H1 (cell line): ENCODE measurements around the gene ATG16L2. TPM values are rescaled to one million over a fixed set of nuclear protein-coding genes. Genes with fewer than 3 reads are reported as not detected.

Source experiments
- CTCF ChIA-PET: fragments of 300-600 bp; sonication (Branson Sonifier 250); formaldehyde crosslinking; loops from one replicate; lab custom pipeline; 2021; ENCODE audit not compliant: partially characterized antibody; lab: Charles Lee
- POLR2A ChIA-PET: fragments of 300-600 bp; sonication (Branson Sonifier 250); formaldehyde crosslinking; loops from one replicate; lab custom pipeline; 2021; ENCODE audit warnings: inconsistent platforms; ENCODE audit not compliant: partially characterized antibody; lab: Charles Lee
- DNase-seq, 2 experiments: peaks; one replicate each; pipeline versions ENCODE4 v3.0.0 to v3.0.0-alpha.2; 2010 to 2022; ENCODE audit warnings: low spot score in 2 of 2, low read depth in 1 of 2, mixed read lengths in 1 of 2
- FAIRE-seq: peaks from 2 replicates; lab custom pipeline; 2011; peaks lifted over from hg19 to GRCh38; lab: Jason Lieb, UNC
- H2AFZ ChIP-seq: 2 replicates; pipeline ENCODE4 v1.8.1; 2012; ENCODE audit warnings: low read length, inconsistent platforms
- H2AK5ac ChIP-seq: 2 replicates; pipeline ENCODE4 v1.6.1; 2013; ENCODE audit warnings: low read depth, low read length
- H2BK120ac ChIP-seq: replicated peaks from 2 replicates; pipeline ENCODE3; 2013; ENCODE audit warnings: low read depth, low read length, inconsistent platforms
- H2BK12ac ChIP-seq: 2 replicates; pipeline ENCODE4 v1.6.1; 2013; ENCODE audit warnings: low read depth, low read length
- H2BK15ac ChIP-seq: 2 replicates; pipeline ENCODE4 v1.6.1; 2013; ENCODE audit warnings: low read length
- H2BK20ac ChIP-seq: 2 replicates; pipeline ENCODE4 v1.6.1; 2013; ENCODE audit warnings: low read length
- H2BK5ac ChIP-seq: 2 replicates; pipeline ENCODE4 v1.6.1; 2013; ENCODE audit warnings: low read depth, low read length
- H3K14ac ChIP-seq: 2 replicates; pipeline ENCODE4 v1.6.1; 2013; ENCODE audit warnings: inconsistent platforms; ENCODE audit not compliant: insufficient read length
- H3K18ac ChIP-seq: 2 replicates; pipeline ENCODE4 v1.6.1; 2013; ENCODE audit warnings: low read length; ENCODE audit errors: extremely low read depth
- H3K23ac ChIP-seq: 2 replicates; pipeline ENCODE4 v1.6.1; 2013; ENCODE audit warnings: inconsistent platforms; ENCODE audit not compliant: insufficient read length
- H3K23me2 ChIP-seq: 2 replicates; pipeline ENCODE4 v1.6.1; 2013; ENCODE audit warnings: low read depth, low read length
- H3K27ac ChIP-seq: 2 replicates; pipeline ENCODE4 v1.6.1; 2011; ENCODE audit warnings: low read depth, low read length, inconsistent platforms
- H3K27me3 ChIP-seq, 4 experiments: replicated peaks in 1 of 4; 1 replicate in 1 of 4; 2 replicates in 3 of 4; pipeline versions ENCODE4 v1.6.1 to v1.8.1; 2011 to 2013; ENCODE audit warnings: low read length in 3 of 4, mild to moderate bottlenecking in 3 of 4, inconsistent platforms in 2 of 4, mixed read lengths in 2 of 4, moderate library complexity in 1 of 4; ENCODE audit not compliant: control insufficient read depth in 3 of 4, insufficient read depth in 3 of 4; ENCODE audit errors: extremely low read depth in 1 of 4
- H3K36me3 ChIP-seq, 4 experiments: 2 replicates each; pipeline versions ENCODE4 v1.6.1 to v1.8.1; 2011 to 2013; ENCODE audit warnings: mild to moderate bottlenecking in 4 of 4, low read length in 3 of 4, moderate library complexity in 2 of 4, control low read depth in 1 of 4, inconsistent platforms in 1 of 4; ENCODE audit not compliant: insufficient read depth in 4 of 4, control insufficient read depth in 2 of 4
- H3K4ac ChIP-seq: replicated peaks from 2 replicates; pipeline ENCODE3; 2013; ENCODE audit warnings: low read length, low read depth, mixed read lengths, inconsistent platforms; ENCODE audit not compliant: insufficient read length
- H3K4me1 ChIP-seq, 4 experiments: replicated peaks in 1 of 4; 1 replicate in 1 of 4; 2 replicates in 3 of 4; pipeline versions ENCODE4 v1.6.1 to v1.8.1; 2011 to 2013; ENCODE audit warnings: low read length in 3 of 4, inconsistent platforms in 2 of 4, mixed read lengths in 1 of 4; ENCODE audit not compliant: insufficient read depth in 4 of 4, control insufficient read depth in 3 of 4
- H3K4me2 ChIP-seq, 2 experiments: 2 replicates each; pipeline versions ENCODE4 v1.6.1 to v1.8.1; 2011 to 2013; ENCODE audit warnings: low read depth in 2 of 2, low read length in 2 of 2, control low read depth in 1 of 2, inconsistent platforms in 1 of 2, mild to moderate bottlenecking in 1 of 2; ENCODE audit not compliant: insufficient read depth in 1 of 2
- H3K4me3 ChIP-seq, 4 experiments: fragments of 200-600, 300-600 bp in 1 of 4; sonication (generic), shearing (Covaris generic), sonication (Bioruptor Twin) in 1 of 4; 2 replicates each; pipeline versions ENCODE4 v1.5.1 to v1.8.1; 2011 to 2016; ENCODE audit warnings: low read length in 4 of 4, low read depth in 3 of 4, control low read depth in 2 of 4, inconsistent platforms in 2 of 4, mild to moderate bottlenecking in 2 of 4, mixed read lengths in 1 of 4, moderate library complexity in 1 of 4; ENCODE audit not compliant: insufficient read depth in 2 of 4; ENCODE audit errors: extremely low read depth in 1 of 4
- H3K56ac ChIP-seq: replicated peaks from 2 replicates; pipeline ENCODE3; 2013; ENCODE audit warnings: low read depth, mild to moderate bottlenecking, mixed read lengths, low read length, inconsistent platforms; ENCODE audit not compliant: insufficient read length
- H3K79me1 ChIP-seq: 2 replicates; pipeline ENCODE4 v1.6.1; 2013; ENCODE audit warnings: low read depth, low read length, control low read depth
- H3K79me2 ChIP-seq, 2 experiments: 2 replicates each; pipeline versions ENCODE4 v1.6.1 to v1.8.1; 2012 to 2013; ENCODE audit warnings: low read length in 2 of 2, mild to moderate bottlenecking in 2 of 2, inconsistent platforms in 1 of 2; ENCODE audit not compliant: insufficient read depth in 2 of 2, control insufficient read depth in 1 of 2
- H3K9ac ChIP-seq, 4 experiments: replicated peaks in 1 of 4; 1 replicate in 1 of 4; 2 replicates in 3 of 4; pipeline versions ENCODE4 v1.6.1 to v1.8.1; 2011 to 2013; ENCODE audit warnings: low read depth in 3 of 4, low read length in 3 of 4, control low read depth in 2 of 4, mild to moderate bottlenecking in 2 of 4, moderate library complexity in 2 of 4, inconsistent platforms in 1 of 4; ENCODE audit errors: extremely low read depth in 1 of 4
- H3K9me3 ChIP-seq, 2 experiments: 2 replicates each; pipeline versions ENCODE4 v1.6.1 to v1.8.1; 2012 to 2013; ENCODE audit warnings: mild to moderate bottlenecking in 2 of 2, moderate library complexity in 2 of 2, control low read depth in 1 of 2, inconsistent platforms in 1 of 2, low read depth in 1 of 2, low read length in 1 of 2, mixed read lengths in 1 of 2; ENCODE audit not compliant: insufficient read depth in 2 of 2
- H4K20me1 ChIP-seq, 2 experiments: replicated peaks in 1 of 2; 2 replicates each; pipeline versions ENCODE3 to v1.8.1; 2011 to 2013; ENCODE audit warnings: inconsistent platforms in 2 of 2, low read length in 2 of 2, mild to moderate bottlenecking in 1 of 2; ENCODE audit not compliant: insufficient read depth in 2 of 2, control insufficient read depth in 1 of 2
- H4K5ac ChIP-seq: 2 replicates; pipeline ENCODE4 v1.6.1; 2013; ENCODE audit warnings: low read length, low read depth, mixed read lengths, inconsistent platforms; ENCODE audit not compliant: insufficient read length
- H4K8ac ChIP-seq: 2 replicates; pipeline ENCODE4 v1.8.0; 2013; ENCODE audit warnings: mild to moderate bottlenecking, moderate library complexity, low read length, inconsistent platforms; ENCODE audit not compliant: insufficient read depth; ENCODE audit errors: extremely low read depth
- H4K91ac ChIP-seq: replicated peaks from 2 replicates; pipeline ENCODE3; 2013; ENCODE audit warnings: low read length, mixed read lengths, inconsistent platforms; ENCODE audit not compliant: insufficient read length
- CHD1 ChIP-seq: IDR thresholded peaks from 2 replicates; pipeline ENCODE4 v1.6.1; 2012; ENCODE audit warnings: low read depth, low read length, improper control_type of control experiment
- POLR2A ChIP-seq, 2 experiments: IDR thresholded peaks; 1 replicate in 1 of 2; 2 replicates in 1 of 2; pipeline ENCODE4 v1.6.1; 2011; ENCODE audit warnings: low read depth in 2 of 2, low read length in 2 of 2, mild to moderate bottlenecking in 2 of 2; ENCODE audit errors: control extremely low read depth in 1 of 2
- WGBS, 2 experiments: shearing (Covaris generic) in 1 of 2; methylation state at CpG; one replicate each; pipeline versions ENCODE4 v1.1.6 to v1.1.7; 2013 to 2015; ENCODE audit warnings: low lambda C conversion rate in 2 of 2, mixed read lengths in 2 of 2, inconsistent platforms in 1 of 2, low coverage in 1 of 2, missing lambda C conversion rate in 1 of 2; ENCODE audit not compliant: insufficient replicate concordance in 2 of 2, insufficient coverage in 1 of 2, insufficient read length in 1 of 2; ENCODE audit errors: extremely low coverage in 1 of 2, missing lambda C conversion rate in 1 of 2; 5-methylcytosine and 5-hydroxymethylcytosine counted together
- polyA plus RNA-seq, 7 experiments: library from polyadenylated mRNA; depleted of rRNA in 3 of 7; stranded (reverse) in 5 of 7; unstranded in 2 of 7; fragments of >200 nt in 5 of 7; fragments of 200-250 nt in 2 of 7; gene quantifications; 1 replicate in 5 of 7; 2 replicates in 1 of 7; 4 replicates in 1 of 7; pipeline versions ENCODE4 v1.2.1 to v1.2.3, GENCODE V29; 2011 to 2013; ENCODE audit warnings: missing spikeins in 2 of 7, mixed read lengths in 2 of 7
- total RNA-seq: library from RNA; stranded (reverse); fragmentation: NEBNext Ultra II Directional; extraction: Animal tissue kit (Norgen Biotek cat#: 25700); gene quantifications from 2 replicates; pipeline ENCODE4 v1.2.1, GENCODE V29; 2021

Gene ATG16L2
- total and polyA plus RNA-seq, 2 of the 8 experiments (the other 6 are each of a cell fraction or from before 2014, with no cell fraction given), result 11.0 to 18.5 TPM

- H3K36me3 ChIP-seq, result no peaks in the 10 kb centered on the region; a peak in 1 of 8 replicates
- no peak overlapping the region for H2BK15ac ChIP-seq
- H3K23me2 ChIP-seq, result peaks cover 13% of the 10 kb centered on the region
- H2AK5ac ChIP-seq, result no peak overlapping the region
- H3K56ac ChIP-seq, result no peak overlapping the region
- POLR2A ChIA-PET, result interaction anchor here (1.0 to 4.3 kb wide), 4 partner anchors 9 to 86 kb away, joined by 3 to 13 read pairs (median 3); no protein-coding TSS in a partner anchor
- H4K20me1 ChIP-seq, result peaks cover 0 to 2% of the 10 kb centered on the region in 2 experiments
- H2BK20ac ChIP-seq, result no peak overlapping the region
- no peak overlapping the region for H3K9ac ChIP-seq
- H4K8ac ChIP-seq, result no peak overlapping the region
- H2BK5ac ChIP-seq, result no peak overlapping the region
- H3K27ac ChIP-seq, result no peak overlapping the region
- H3K14ac ChIP-seq, result no peak overlapping the region
- H3K27me3 ChIP-seq, result peaks cover 0 to 18% (median 13%) of the 10 kb centered on the region in 4 experiments; a peak in 6 of 7 replicates
- no peak overlapping the region for H3K4me3 ChIP-seq
- no peak overlapping the region for H2BK12ac ChIP-seq
- TF ChIP-seq POLR2A (IDR thresholded peaks at IDR 0.05; ENCODE audit: control extremely low read depth in 1 of 2, low read depth in 2 of 2, low read length in 2 of 2) (no peak), CHD1 (no peak)
- peaks cover 0 to 16% (median 11%) of the 10 kb centered on the region in 4 experiments; a peak in 5 of 7 replicates for H3K4me1 ChIP-seq
- CTCF ChIA-PET, result interaction anchor here (1.1 to 5.1 kb wide), 9 partner anchors 10 to 418 kb away, joined by 3 to 22 read pairs (median 4); no protein-coding TSS in a partner anchor
- H3K23ac ChIP-seq, result no peak overlapping the region
- no peak overlapping the region for H3K4ac ChIP-seq
- WGBS, 2 experiments, result 86% methylated on average over 14 of the region's 15 CpGs; no CpG with 5 or more reads in 1 of the 2 experiments
- no peak overlapping the region for H4K5ac ChIP-seq
- H2AFZ ChIP-seq, result no peak overlapping the region
- no peaks in the 10 kb centered on the region for H3K79me2 ChIP-seq
- no peaks in the 10 kb centered on the region for H3K9me3 ChIP-seq
- H3K18ac ChIP-seq, result no peak overlapping the region
- no peaks in the 10 kb centered on the region for H3K79me1 ChIP-seq
- DNase-seq (no peak), FAIRE-seq (no peak)
- H4K91ac ChIP-seq, result no peak overlapping the region
- H3K4me2 ChIP-seq, result no peak overlapping the region
- H2BK120ac ChIP-seq, result no peak overlapping the region
Measured at GRCh38 chr11:72824811-72825505, 10.7 kb downstream of the ATG16L2 start.
